ENCODE measurements around the gene PAX8. TPM values are rescaled to one million over a fixed set of nuclear protein-coding genes. Genes with fewer than 3 reads are reported as not detected.

PAX8 gene
- total and polyA plus RNA-seq, 10 of the 15 experiments (the other 5 are each of a cell fraction or from before 2014, with no cell fraction given) = 0.16 to 2.5 (median 0.97) TPM

DNA sequence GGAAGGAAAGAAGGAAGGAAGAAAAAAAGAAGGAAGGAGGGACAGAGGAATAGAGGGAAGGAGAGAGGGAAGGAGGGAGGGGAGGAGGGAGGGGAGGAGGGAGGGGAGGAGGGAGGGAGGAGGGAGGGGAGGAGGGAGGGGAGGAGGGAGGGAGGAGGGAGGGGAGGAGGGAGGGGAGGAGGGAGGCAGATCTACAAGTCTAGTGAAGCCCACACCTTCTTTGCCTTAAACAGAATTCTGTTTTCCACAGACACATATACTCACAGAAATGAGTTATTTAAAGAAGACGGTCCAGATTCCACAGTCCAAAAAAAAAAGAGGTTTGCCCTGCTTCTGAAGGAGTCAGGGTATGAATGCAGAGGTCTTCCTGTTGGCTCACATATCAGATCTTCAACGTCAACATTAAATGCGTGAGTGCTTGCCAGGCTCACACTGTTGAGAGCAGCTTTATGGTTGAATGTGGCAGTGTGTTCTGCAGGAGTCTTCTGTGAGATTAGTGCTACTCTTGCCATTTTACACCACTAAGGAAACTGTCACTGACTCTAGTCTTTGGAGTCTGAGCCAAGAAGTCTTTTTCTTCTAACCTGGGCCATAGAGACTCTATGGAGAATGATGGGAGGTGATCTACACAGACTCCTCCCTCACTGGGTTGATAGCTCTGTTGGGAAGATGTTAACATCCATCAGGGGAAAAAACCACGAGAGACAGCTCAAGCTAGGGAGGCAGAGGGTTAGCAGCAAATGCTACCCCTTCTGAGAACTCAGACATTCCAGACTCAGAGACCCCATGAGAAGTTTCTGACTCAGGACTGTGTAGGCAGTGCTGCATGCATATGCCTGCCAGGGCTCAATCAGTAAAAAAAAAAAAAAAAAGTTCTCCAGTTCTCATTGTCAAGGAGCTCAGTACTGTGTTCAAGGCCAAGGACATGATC lies 23.3 kb downstream of the PAX8 start:
- no peak for FAIRE-seq
- H3K27me3 ChIP-seq (replicated peaks in 1 of 2; ENCODE audit: control insufficient read depth in 2 of 2, insufficient read depth in 2 of 2, low read length in 1 of 2) = no peaks in the 10 kb centered on the region
- no peak overlapping the region for H3K4me3 ChIP-seq
- in situ Hi-C loops (cut with MboI) = no loop called here
- ChIA-PET POLR2A (no interaction called here), CTCF (interaction anchor here (0.6 to 3.2 kb wide), 6 partner anchors 8 to 175 kb away, joined by 3 to 14 read pairs (median 8); no protein-coding TSS in a partner anchor), SMC1A (ENCODE audit: uncharacterized antibody, unreplicated experiment) (no interaction called here), RAD21 (ENCODE audit: unreplicated experiment) (interaction anchor here (1.0 kb wide), 1 partner anchor 20 kb away, joined by 3 read pairs; no protein-coding TSS in a partner anchor)
- H3K4me2 ChIP-seq (ENCODE audit: control insufficient read depth, insufficient read depth) = no peak overlapping the region
- no peaks in the 10 kb centered on the region for H3K79me2 ChIP-seq (ENCODE audit: control insufficient read depth, insufficient read depth, low read length)
- no peak for ATAC-seq
- H4K20me1 ChIP-seq (ENCODE audit: control insufficient read depth, insufficient read depth) = no peaks in the 10 kb centered on the region; the same call in 1 of the 2 replicates
- peaks cover 8% of the 10 kb centered on the region; the same call in 1 of the 2 replicates for H3K4me1 ChIP-seq (ENCODE audit: control insufficient read depth, insufficient read depth, low read length)
- TF ChIP-seq BCL3 (IDR thresholded peaks at IDR 0.05; ENCODE audit: borderline replicate concordance, insufficient read depth, low read depth, low read length, poor library complexity, severe bottlenecking) (no peak), IRF4 (IDR thresholded peaks at IDR 0.05; ENCODE audit: low read depth, low read length) (no peak), YBX1 (IDR thresholded peaks at IDR 0.05) (no peak), ASH2L (IDR thresholded peaks at IDR 0.05; ENCODE audit: borderline replicate concordance, low read depth) (no peak), IRF3 (IDR thresholded peaks at IDR 0.05) (no peak), TCF12 (IDR thresholded peaks at IDR 0.05; ENCODE audit: low read depth, low read length) (no peak), MTA2 (IDR thresholded peaks at IDR 0.05; ENCODE audit: low read depth) (no peak), CHD4 (IDR thresholded peaks at IDR 0.05) (no peak), BACH1 (IDR thresholded peaks at IDR 0.05; ENCODE audit: borderline replicate concordance) (no peak)
- 33% methylated on average over 4 of the region's 4 CpGs for WGBS (ENCODE audit: insufficient coverage, insufficient replicate concordance, low lambda C conversion rate, missing lambda C conversion rate)
- H2AFZ ChIP-seq (ENCODE audit: control insufficient read depth, low read depth, low read length) = no peak overlapping the region
- intact Hi-C loops (cut with micrococcal nuclease; ENCODE audit: unreplicated experiment) = no loop called here
- 0 out of 4 replicates have a peak, but pooled peaks cover 0 to 2% of the 10 kb centered on the region in 2 experiments for H3K36me3 ChIP-seq (ENCODE audit: control insufficient read depth in 2 of 2, insufficient read depth in 2 of 2, low read length in 1 of 2)
- no peaks in the 10 kb centered on the region for H3K9me3 ChIP-seq (replicated peaks; ENCODE audit: control insufficient read depth, insufficient read depth, low read length)
- H3K9ac ChIP-seq (ENCODE audit: control insufficient read depth, insufficient read depth, low read length) = no peak overlapping the region
- DNase-seq (ENCODE audit: low read depth, low spot score) = no peak
- H3K27ac ChIP-seq (ENCODE audit: control insufficient read depth, insufficient read depth) = no peak overlapping the region
- BruUV-seq (replicated peaks) = no TSS peak

Measured in GM12878 (cell line).